Placental epithelial cell (primary cell): ENCODE results near the gene DUS1L. TPM values are rescaled to one million over a fixed set of nuclear protein-coding genes. Genes with fewer than 3 reads are reported as not detected.

Experiments used
- total RNA-seq: library from RNA; depleted of rRNA; stranded (reverse); fragments of >200 nt; gene quantifications from 2 replicates; pipeline ENCODE4 v1.2.3, GENCODE V29; 2012

The DUS1L gene
- 54.2 and 70.5 TPM in 2 replicates for total RNA-seq

DNA sequence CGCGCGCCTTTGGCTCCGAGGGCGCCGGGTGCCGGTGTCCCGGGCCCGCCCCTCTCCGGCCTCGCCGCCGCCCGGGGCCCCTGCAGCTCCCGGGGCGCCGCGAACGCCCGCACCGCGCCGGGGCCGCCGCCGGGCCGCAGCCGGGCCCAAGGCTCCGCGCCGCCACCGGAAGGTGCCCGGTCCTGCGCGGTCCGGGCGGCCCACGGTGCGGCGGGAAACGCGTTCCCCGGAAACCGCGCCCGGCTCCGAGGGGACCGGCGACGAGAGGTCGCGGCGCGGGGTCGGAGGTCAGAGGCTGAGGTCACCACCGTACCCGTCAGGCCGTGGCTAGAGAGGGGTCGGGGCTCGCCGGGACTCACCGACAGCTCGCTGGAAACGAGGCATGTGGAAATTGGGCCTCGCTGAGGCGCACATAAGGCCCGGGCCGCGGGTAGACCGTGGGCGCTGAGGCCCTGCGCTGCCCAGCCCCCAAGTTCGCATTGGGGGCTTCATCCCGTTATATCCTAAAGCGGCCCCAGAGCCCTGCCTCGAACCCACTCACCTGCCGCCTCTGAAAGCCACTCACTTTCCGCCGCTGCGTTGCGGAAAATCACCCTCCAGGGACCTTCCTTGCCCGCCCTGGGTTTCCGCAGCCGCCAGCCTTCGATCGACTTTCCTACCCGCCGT, at the start of gene DUS1L:
Gene DUS1L, minus strand, starts transcription at position 167 of the 666 bp plus-strand sequence. CDS start 745 bp downstream, outside the sequence.

DNA sequence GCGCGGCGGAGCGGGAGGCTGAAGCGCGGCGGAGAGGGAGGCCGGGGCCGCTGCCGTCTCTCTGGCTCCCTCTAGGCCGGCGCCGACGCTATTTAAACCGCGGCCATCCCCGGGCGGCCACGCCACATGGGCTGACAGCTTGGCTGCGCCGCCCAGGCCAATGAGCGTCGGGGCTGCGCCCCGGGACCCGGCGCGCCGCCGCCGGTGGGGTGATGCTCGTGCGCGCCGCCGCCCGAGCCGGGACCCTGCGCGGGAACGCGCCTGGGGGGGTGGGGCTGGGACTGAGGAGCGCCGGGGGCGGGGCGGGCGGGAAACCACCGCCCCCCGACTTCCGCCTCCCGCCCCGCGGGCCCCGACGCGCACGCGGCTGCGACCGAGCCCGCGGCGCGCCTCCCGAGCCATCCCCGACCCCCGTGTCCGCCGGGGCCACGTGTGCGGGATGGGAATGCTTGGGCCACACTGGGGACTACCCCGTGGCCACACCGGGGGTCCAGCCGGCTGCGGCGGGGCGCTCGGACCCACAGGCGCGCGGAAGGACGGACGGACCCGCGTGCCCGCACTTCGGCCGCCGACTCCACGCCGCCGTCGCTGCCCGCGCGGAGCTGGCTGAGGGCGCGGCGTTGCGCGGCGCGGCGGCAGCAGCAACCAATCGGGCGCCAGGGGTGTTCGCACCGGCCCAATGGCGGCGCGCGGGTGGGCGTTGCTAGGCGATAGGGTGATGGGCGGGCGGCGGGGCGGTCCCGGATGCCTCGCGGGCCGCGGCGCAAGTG, 32.8 kb upstream of the DUS1L start, which contains the start of gene FASN:
Gene FASN, minus strand, starts transcription at position 68 of the 770 bp plus-strand sequence. CDS start 1,791 bp downstream, outside the sequence.

DNA sequence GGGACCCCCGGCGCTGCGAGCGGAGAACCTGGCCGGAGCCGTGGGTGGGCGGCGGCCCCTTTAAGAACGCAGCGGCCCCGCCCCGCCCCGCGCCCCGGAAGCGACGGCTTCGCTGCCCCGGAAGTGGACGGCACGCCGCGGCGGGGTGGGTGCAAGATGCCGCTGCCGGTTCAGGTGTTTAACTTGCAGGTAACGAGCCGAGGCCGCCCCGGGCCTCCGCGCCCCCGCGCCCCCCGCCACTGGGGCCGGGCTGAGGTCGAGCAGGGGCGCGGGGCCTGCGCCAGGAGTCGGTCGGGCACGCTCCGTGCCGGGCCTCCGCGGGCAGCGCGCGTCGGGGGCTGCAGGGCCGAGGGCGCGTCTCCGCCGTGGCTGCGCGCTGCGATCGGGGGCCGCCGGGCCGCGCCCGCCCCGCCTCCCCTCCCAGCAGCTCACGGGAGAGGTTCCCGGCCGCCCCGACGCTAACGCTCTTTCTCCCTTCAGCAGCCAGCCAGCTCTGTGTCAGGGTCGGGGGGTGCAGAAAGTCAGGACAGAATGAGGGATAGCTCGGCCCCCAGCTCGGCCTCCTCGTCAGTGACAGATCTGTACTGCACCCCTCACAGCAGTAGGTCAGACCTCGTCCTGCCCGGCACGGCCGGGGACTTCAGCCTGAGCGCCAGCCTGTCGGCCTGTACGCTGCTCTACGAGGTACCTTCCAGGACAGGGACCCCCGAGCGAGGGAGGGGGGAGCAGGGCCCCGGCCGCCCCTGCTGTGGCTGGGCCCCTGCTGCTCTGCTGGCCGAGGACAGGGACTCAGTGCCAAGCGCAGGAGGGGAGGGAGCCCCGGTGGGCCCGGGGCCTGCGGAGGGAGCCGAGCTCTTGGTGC, 13.6 kb downstream of the DUS1L start, which contains the start of the genes GPS1 and RFNG:
Gene GPS1, plus strand, starts transcription at position 123 of the 862 bp plus-strand sequence. Its CDS starts 34 bp downstream, at position 157.
Gene RFNG, minus strand, starts transcription at position 36 of the 862 bp plus-strand sequence. CDS start 45 bp downstream, outside the sequence.

DNA sequence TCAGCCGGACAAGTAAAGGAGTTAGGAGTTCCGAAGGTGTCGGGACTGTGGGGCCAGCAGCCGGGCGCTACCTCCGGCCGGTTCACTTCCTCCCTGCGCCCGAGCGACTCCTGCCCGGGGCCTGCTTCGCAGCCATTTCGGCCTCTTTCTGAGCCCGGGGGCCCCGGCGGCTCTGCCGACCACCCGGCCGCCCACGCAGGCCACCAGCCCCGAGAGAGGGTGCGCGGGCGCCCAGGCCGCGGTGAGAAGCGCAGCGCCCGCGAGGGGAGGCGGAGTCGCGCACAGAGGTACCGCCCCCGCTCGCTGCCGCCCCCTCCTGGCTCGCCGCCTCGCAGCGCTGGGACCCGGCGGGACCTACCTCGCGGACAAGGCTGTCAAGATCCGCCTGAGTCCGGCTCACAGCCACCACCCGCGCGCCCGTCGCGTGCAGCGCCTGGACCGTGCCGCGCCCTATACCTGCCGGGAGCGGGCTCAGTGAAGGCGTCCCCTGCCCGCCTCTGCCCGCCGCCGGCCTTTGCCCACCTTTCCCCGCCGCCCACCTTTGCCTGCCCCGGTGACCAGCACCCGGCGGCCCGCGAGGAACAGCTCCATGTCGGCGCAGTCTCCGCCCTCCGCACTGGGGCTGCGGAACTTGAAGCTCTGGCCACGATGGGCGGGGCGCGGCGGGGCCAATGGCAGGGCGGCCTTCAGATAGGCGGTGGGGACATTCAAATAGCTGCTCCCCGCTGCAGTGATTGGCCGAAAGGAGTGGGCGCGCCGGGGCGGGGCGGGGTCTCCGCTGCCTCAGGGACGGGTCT, 28.3 kb downstream of the DUS1L start, which contains the start of gene DCXR:
Gene DCXR, minus strand, starts transcription at position 606 of the 797 bp plus-strand sequence. Its CDS starts 15 bp downstream, at position 591.

DNA sequence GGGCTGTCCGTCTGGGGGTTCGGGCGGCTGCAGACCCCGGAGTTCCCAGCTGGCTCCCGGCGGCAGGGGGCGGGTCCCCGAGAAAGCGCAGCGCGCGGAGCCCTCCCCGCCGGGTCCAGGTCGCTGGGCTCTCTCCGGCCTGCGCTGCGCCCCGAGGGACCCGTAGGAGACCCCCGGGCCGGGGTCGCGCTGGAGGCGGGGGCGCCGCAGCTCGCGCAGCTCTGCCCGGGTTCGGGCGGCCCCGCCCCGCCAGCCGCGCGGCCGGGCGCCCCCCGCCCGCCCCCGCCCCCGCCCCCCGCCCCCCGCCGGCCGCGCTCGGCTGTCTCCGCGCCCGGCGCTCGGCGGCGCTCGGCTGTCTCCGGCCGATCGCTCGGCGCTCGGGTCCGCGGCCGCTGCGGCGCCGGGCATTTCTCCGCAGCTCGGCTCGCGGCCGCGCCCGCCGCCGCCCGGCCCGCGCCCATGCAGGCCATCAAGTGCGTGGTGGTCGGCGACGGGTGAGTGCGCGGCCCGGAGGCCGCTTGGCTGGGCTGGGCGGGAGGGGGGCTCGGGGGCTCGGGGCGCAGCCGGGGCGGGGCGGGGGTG, 34.2 kb downstream of the DUS1L start, which contains the start of gene RAC3:
Gene RAC3, plus strand, starts transcription at position 376 of the 582 bp plus-strand sequence. Its CDS starts 84 bp downstream, at position 460.

DNA sequence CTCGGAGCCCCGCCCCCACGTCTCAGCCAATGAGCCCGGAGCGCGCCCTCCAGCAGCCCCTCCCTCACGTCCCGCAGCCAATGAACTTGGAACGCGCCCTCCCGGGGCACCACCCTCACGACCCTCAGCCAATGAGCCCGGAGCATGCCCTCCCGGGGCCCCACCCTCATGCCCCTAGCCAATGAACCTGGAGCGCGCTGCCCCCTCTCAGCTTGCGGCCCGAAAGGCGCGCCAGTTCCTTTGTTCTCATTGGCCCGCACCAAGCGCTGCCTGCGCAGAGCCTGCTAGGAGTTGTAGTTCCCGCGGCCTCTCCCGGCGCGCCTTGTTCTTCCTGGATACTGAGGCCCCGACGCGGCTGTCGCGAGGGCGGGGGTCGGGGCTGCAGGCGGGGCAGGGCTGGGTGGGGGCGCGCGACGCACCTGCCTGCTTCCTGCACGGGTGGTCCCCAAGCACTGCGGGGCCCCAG, 42.6 kb downstream of the DUS1L start, which contains the start of gene LRRC45:
Gene LRRC45, plus strand, starts transcription at position 325 of the 466 bp plus-strand sequence. CDS start 339 bp downstream, outside the sequence.

DNA sequence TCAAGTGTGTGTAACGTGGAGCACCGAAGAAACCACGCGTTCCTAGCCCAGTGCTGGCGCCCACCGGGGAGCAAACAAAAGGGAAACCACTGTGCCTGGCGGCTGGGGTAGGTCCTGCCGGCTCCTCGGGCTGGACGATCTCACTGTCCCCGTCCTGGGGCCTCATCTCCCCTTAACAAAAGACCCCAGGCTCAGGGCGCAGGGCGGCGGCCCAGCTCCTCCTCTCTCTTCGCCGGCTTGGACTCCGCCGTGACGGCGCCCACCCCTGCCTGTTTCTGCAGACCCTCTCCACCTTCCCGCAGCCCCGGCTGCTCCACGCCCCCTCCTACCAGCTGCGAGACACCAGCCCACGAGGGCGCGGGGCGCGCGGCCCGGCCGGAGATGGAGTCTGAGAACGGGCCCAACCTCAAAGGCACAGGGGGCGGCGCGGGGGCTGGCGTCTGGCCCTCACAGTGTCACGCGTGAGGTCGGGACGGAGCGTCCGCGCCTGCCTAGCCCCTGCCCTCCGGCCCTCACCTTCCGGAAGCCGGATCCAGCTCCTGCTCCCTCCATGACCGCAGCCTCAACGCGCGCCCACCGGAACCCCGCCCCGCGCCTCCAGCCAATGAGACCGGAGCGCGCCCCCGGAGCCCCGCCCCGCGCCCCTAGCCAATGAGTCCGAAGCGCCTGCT, 43.2 kb downstream of the DUS1L start, which contains the start of gene CENPX:
Gene CENPX, minus strand, starts transcription at position 569 of the 671 bp plus-strand sequence. Its CDS starts 17 bp downstream, at position 552.

Other genes with a start within 250 kb of the DUS1L start
- gene MCRIP1, start 232.5 kb downstream of the DUS1L start, total RNA-seq: 66.7 and 93.8 TPM in 2 replicates
- not detected in 2 replicates for gene PPP1R27, start 230.8 kb downstream of the DUS1L start, total RNA-seq
- 1,203 and 2,037 TPM in 2 replicates for gene P4HB, start 205.3 kb downstream of the DUS1L start, total RNA-seq
- 82.1 and 158 TPM in 2 replicates for gene ARHGDIA, start 194.5 kb downstream of the DUS1L start, total RNA-seq
- 87.2 and 113 TPM in 2 replicates for gene ALYREF, start 174.2 kb downstream of the DUS1L start, total RNA-seq
- gene ANAPC11, start 174.1 kb downstream of the DUS1L start, total RNA-seq: 128 and 147 TPM in 2 replicates
- 0.33 and 0.39 TPM in 2 replicates for gene NPB, start 163.6 kb downstream of the DUS1L start, total RNA-seq
- gene PCYT2, start 154.4 kb downstream of the DUS1L start, total RNA-seq: 22.0 and 51.3 TPM in 2 replicates
- 27.1 and 38.8 TPM in 2 replicates for gene SIRT7, start 147.6 kb downstream of the DUS1L start, total RNA-seq
- gene MAFG, start 138.1 kb downstream of the DUS1L start, total RNA-seq: 5.9 and 11.4 TPM in 2 replicates
- gene PYCR1, start 128.5 kb downstream of the DUS1L start, total RNA-seq: 99.3 and 195 TPM in 2 replicates
- not detected in 2 replicates for gene MYADML2, start 118.6 kb downstream of the DUS1L start, total RNA-seq
- gene NOTUM, start 104.6 kb downstream of the DUS1L start, total RNA-seq: not detected in 2 replicates
- 21.0 and 25.9 TPM in 2 replicates for gene ASPSCR1, start 88.2 kb downstream of the DUS1L start, total RNA-seq
- 13.7 and 40.7 TPM in 2 replicates for gene CENPX, start 42.9 kb downstream of the DUS1L start, total RNA-seq
- 13.0 and 18.0 TPM in 2 replicates for gene LRRC45, start 42.5 kb downstream of the DUS1L start, total RNA-seq
- gene RAC3, start 34.1 kb downstream of the DUS1L start, total RNA-seq: 19.3 and 31.4 TPM in 2 replicates
- gene DCXR, start 28.1 kb downstream of the DUS1L start, total RNA-seq: 67.1 and 71.8 TPM in 2 replicates
- 33.0 and 46.5 TPM in 2 replicates for gene RFNG, start 14.0 kb downstream of the DUS1L start, total RNA-seq
- gene GPS1, start 13.9 kb downstream of the DUS1L start, total RNA-seq: 87.2 and 180 TPM in 2 replicates
- gene FASN, start 32.4 kb upstream of the DUS1L start, total RNA-seq: 67.1 and 186 TPM in 2 replicates
- gene CCDC57, start 147.0 kb upstream of the DUS1L start, total RNA-seq: 18.2 and 31.0 TPM in 2 replicates
- gene SLC16A3, start 163.2 kb upstream of the DUS1L start, total RNA-seq: 87.9 and 172 TPM in 2 replicates
- 51.4 and 65.6 TPM in 2 replicates for gene CSNK1D, start 207.9 kb upstream of the DUS1L start, total RNA-seq